AG04449 (cell line): ENCODE measurements around the gene SDF4.

Experiments
- CTCF ChIA-PET: fragments of 350-600 bp; formaldehyde crosslinking; extraction: SDS; loops from one replicate; lab custom pipeline; 2021; ENCODE audit warnings: antibody characterized with exemption; lab: Yijun Ruan, JAX
- POLR2A ChIA-PET: fragments of 400-600, 350-600 bp; formaldehyde crosslinking; extraction: SDS; loops from one replicate; lab custom pipeline; 2020; ENCODE audit warnings: antibody characterized with exemption, inconsistent platforms; lab: Yijun Ruan, JAX
- DNase-seq: peaks from one replicate; pipeline ENCODE4 v3.0.0-alpha.2; 2010; ENCODE audit warnings: low read depth, low spot score
- H3K4me3 ChIP-seq: 2 replicates; pipeline ENCODE4 v1.5.1; 2011; ENCODE audit warnings: low read depth, mild to moderate bottlenecking, control low read depth, low read length
- TF ChIP-seq, protein P1 (sequence below): IDR thresholded peaks from one replicate; pipeline ENCODE4 v1.5.1; 2011; ENCODE audit warnings: mild to moderate bottlenecking, moderate library complexity, low read length, control low read depth, inconsistent platforms; ENCODE audit not compliant: insufficient read depth; ENCODE audit errors: missing control alignments

Gene SDF4

DNA sequence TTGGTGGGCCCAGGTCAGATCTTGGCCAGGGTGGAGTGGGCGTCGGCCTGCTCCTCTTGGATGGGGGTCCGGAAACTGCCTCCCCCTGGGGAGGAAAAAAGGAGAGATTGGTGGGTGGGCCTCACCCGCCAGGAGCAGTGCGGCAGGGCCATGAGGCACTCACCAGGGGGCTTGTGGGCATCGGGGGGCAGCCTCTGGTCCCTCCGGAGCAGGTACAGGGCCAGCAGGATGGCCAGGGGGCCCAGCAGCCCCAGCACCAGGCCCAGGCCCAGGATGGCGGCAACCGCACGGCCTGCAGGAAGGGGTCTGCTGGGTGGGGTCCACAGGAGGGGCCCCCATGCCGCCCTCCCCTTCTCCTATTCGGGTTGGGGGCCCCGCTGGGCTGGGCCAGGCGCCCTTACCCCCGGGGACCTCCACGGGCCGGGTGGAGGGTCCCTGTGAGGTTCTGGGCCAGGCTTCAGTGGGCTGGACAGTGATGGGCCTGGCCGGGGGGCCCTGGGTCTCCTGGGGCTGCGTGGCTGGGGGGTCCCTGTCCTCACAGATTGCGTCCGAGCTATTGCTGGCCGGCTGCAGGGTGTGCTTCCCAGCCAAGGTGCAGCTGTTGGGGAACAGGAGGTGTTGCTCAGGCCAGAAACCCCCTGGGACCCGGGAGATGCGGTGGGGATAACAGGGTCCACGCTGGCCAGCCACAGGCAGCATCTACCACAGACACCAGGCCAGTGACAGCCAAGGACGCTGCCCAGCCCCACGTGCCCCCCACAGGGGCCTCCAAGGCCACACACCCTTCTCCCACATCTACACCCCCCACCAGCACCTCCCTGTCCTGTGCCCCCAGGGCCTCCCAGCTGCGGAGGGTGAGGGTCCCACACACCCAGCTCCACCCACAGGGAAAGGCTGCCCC is 20.0 kb downstream of the SDF4 start:
- ChIA-PET POLR2A (no interaction called here), CTCF (interaction anchor here (0.5 to 1.3 kb wide), 2 partner anchors 17 to 89 kb away, joined by 3 read pairs; no protein-coding TSS in a partner anchor)
- no peak for DNase-seq
- no peak overlapping the region for H3K4me3 ChIP-seq
- TF ChIP-seq, protein P1, sequence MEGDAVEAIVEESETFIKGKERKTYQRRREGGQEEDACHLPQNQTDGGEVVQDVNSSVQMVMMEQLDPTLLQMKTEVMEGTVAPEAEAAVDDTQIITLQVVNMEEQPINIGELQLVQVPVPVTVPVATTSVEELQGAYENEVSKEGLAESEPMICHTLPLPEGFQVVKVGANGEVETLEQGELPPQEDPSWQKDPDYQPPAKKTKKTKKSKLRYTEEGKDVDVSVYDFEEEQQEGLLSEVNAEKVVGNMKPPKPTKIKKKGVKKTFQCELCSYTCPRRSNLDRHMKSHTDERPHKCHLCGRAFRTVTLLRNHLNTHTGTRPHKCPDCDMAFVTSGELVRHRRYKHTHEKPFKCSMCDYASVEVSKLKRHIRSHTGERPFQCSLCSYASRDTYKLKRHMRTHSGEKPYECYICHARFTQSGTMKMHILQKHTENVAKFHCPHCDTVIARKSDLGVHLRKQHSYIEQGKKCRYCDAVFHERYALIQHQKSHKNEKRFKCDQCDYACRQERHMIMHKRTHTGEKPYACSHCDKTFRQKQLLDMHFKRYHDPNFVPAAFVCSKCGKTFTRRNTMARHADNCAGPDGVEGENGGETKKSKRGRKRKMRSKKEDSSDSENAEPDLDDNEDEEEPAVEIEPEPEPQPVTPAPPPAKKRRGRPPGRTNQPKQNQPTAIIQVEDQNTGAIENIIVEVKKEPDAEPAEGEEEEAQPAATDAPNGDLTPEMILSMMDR = no peak

DNA sequence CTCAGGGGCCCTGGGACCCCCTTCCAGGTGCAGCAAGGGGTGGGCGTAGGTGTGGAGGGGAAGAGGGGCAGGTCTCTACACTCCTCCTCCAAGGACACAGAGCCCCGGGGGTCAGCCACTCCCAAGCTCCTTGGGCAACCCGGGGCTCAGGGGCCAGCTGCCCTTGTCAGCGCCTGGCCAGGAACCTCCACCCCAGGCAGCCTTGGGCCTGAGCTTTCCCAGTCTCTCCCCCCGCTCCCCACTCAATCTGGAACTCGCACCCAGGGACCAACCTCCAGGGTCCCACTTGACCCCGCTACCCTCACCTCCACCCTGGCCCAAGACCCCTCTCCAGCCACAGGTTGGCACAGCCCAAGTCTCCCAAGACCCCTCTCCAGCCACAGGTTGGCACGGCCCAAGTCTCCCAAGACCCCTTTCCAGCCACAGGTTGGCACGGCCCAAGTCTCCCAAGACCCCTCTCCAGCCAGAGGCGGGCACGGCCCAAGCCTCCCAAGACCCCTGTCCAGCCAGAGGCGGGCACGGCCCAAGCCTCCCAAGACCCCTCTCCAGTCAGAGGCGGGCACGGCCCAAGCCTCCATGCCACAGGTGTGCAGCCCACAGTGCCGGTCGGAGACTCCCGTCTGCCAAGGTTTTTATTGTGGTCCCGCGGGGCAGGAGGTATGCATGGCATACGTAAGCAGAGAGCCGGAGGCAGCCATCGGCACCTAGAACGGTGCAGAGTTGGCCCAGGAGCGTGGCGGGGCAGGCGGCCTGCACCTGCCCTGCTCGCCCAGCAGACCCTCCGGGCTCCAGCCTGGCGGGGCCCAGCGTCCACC is 20.9 kb downstream of the SDF4 start:
- POLR2A ChIA-PET = no interaction called here
- TF ChIP-seq, protein P1 = no peak
- DNase-seq = no peak
- CTCF ChIA-PET = interaction anchor here (1.7 kb wide), 1 partner anchor 89 kb away, joined by 6 read pairs; no protein-coding TSS in a partner anchor
- no peak overlapping the region for H3K4me3 ChIP-seq

DNA sequence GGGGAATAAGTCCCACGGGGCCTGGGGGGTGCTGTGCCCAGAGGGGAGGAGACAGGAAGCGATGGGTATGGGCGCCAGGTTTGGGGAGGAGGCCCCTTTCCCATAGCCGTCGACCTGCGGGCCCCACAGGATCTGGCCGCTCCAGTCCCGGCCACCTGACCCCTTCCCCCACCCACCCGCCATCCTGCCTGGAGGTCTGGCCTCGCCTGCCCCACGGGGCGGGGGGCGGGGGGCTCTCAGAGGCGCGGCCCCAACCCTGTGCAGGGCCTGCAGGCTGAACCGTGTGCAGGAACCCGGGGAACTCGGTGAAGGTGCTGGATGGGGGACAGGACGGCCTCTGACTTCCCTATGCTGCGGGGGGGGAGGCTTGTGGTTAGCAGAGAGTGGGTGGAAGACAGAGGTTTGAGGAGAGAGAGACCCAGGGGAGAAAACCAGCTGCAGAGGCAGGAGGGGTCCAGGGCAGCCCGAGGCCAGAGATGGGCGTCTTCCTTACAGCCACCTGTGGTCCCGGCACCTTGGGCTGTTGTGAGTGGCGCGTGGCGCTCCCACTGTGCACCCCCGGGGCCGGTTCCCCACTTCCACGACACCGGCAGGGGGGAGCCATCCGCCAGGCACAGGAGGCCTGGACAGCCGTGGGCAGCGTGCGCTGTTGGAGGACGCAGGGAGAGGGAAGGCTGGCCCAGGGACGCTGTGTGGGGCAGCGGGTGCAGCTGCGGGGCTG is 22.9 kb downstream of the SDF4 start:
- TF ChIP-seq, protein P1 = no peak
- no peak for DNase-seq
- POLR2A ChIA-PET = no interaction called here
- peak overlapping the region; percentile 42 for H3K4me3 ChIP-seq
- CTCF ChIA-PET = interaction anchor here (0.7 to 1.7 kb wide), 2 partner anchors 87 to 176 kb away, joined by 3 to 6 read pairs; no protein-coding TSS in a partner anchor

DNA sequence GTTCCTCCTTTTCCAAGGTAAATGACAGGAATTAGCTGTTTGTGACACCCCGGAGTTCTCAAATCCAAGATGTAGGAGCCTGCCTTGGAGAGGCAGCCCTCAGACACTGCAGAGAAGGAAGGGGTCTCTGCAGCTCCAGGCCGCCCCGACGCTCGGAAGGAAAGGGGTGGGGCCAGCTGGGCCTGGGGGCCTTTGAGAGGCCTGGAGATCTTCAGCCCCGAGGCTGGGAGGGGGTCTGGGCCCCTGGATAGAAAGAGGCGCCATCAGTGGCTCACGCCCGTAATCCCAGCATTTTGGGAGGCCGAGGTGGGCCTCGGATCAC is 24.3 kb downstream of the SDF4 start:
- POLR2A ChIA-PET = no interaction called here
- CTCF ChIA-PET = interaction anchor here (0.6 to 1.6 kb wide), 2 partner anchors 20 to 85 kb away, joined by 3 to 4 read pairs; no protein-coding TSS in a partner anchor
- DNase-seq = no peak
- H3K4me3 ChIP-seq = no peak overlapping the region
- TF ChIP-seq, protein P1 = no peak

DNA sequence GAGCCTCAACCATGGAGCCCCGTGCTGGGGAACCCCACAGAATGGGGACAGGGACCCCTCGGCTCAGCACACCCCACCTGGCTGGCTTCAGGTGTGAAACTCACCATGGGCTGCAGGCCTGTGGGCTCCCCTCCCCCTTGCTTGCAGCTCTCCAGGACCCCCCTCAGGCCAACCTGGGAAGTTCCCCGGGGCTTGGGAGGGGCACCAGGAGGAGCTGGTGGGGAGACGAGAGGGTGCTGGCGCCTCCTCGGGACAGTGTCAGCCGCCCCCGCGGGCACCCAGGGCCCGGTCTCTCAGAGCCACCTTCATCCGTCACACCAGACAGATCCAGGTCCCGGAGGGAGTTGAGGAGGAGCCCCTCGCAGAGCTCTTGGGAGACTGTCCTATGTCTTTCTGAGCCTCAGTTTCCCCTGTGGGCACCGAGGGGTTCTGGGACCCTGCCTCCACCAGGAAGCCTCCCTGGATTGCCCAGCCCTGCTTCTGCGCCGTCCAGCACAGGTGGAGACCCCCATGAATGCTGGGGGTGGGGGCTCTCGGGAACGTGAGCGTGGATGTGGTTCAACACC is 24.8 kb downstream of the SDF4 start:
- TF ChIP-seq, protein P1 = no peak
- ChIA-PET CTCF (interaction anchor here (0.6 to 1.6 kb wide), 2 partner anchors 19 to 84 kb away, joined by 3 to 4 read pairs; no protein-coding TSS in a partner anchor), POLR2A (no interaction called here)
- no peak for DNase-seq
- H3K4me3 ChIP-seq = no peak overlapping the region
